Gastrocnemius medialis (tissue), 4 donors: Measurements from ENCODE around the gene GUCY2C.

Experiments
- POLR2A ChIP-seq, 2 donors: fragments of 450-650 bp; IDR thresholded peaks; one replicate each; pipeline ENCODE4 v1.6.1; 2017; ENCODE audit warnings: antibody characterized with exemption in 2 of 2, mild to moderate bottlenecking in 2 of 2, moderate library complexity in 2 of 2
- TF ChIP-seq, protein P1 (sequence below), 5 experiments: fragments of 450-650 bp in 3 of 5; fragments of 200-600 bp in 2 of 5; sonication (generic) in 2 of 5; IDR thresholded peaks in 4 of 5; conservative IDR thresholded peaks in 1 of 5; 1 replicate in 4 of 5; 2 replicates in 1 of 5; pipeline ENCODE4 v1.5.1; 2016 to 2019; ENCODE audit warnings: antibody characterized with exemption in 5 of 5, mild to moderate bottlenecking in 3 of 5, moderate library complexity in 3 of 5

DNA sequence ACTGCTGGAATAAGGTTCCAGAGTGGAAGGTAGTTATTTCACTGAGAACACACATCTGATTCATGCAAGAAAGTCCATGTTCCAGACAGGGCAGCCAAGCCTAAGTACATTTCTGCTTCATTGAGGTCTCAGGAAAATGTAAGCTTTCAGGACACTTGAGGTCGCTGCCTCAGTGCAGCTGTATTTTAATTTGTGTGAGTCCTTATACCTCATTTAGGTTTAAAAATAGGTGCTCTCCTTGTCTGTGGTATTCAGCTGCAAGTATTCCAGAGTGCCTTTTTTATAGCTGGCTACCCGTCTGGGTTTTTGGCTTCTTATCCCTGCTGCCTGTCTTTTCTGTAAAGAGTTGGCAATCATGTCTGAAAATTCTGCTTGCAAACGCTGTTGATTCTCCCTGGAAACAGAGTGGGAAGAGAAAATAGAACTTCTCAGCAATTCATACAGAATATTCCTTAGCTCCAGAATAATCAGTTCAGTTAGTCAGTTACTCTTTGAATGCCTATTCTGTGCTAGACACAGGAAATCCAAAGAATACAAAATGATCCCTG lies 83.4 kb downstream of the GUCY2C start:
- TF ChIP-seq, protein P1, sequence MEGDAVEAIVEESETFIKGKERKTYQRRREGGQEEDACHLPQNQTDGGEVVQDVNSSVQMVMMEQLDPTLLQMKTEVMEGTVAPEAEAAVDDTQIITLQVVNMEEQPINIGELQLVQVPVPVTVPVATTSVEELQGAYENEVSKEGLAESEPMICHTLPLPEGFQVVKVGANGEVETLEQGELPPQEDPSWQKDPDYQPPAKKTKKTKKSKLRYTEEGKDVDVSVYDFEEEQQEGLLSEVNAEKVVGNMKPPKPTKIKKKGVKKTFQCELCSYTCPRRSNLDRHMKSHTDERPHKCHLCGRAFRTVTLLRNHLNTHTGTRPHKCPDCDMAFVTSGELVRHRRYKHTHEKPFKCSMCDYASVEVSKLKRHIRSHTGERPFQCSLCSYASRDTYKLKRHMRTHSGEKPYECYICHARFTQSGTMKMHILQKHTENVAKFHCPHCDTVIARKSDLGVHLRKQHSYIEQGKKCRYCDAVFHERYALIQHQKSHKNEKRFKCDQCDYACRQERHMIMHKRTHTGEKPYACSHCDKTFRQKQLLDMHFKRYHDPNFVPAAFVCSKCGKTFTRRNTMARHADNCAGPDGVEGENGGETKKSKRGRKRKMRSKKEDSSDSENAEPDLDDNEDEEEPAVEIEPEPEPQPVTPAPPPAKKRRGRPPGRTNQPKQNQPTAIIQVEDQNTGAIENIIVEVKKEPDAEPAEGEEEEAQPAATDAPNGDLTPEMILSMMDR (IDR thresholded peaks at IDR 0.05 in 4 of 5, conservative IDR thresholded peaks at IDR 0.05 in 1 of 5) = no peak
- no peak for TF ChIP-seq POLR2A (IDR thresholded peaks at IDR 0.05)
